Psoas muscle (tissue), 8 donors: ENCODE data around the gene AGPAT2. TPM values are rescaled to one million over a fixed set of nuclear protein-coding genes. Genes with fewer than 3 reads are reported as not detected.
A peak's percentile ranks its signal among the peaks of the same experiment; 100 is the strongest.

Experiments
- ATAC-seq, 4 donors: fragments of 200-7000 bp; cut with Tn5 transposase; one replicate each; pipeline ENCODE4 v1.9.1; 2020; ENCODE audit warnings: moderate library complexity in 3 of 4, mild to moderate bottlenecking in 2 of 4
- DNase-seq, 2 donors: peaks; one replicate each; pipeline ENCODE4 v3.0.0-alpha.2; 2020
- H3K27ac ChIP-seq: fragments of 200-600 bp; one replicate; pipeline ENCODE4 v1.8.0; 2022
- H3K27me3 ChIP-seq, 3 donors: fragments of 200-600 bp in 1 of 3; one replicate each; pipeline versions ENCODE4 v1.6.1 to v1.8.0; 2013 to 2022; ENCODE audit warnings: low read length in 2 of 3, mild to moderate bottlenecking in 2 of 3, moderate library complexity in 1 of 3; ENCODE audit not compliant: insufficient read depth in 3 of 3
- H3K36me3 ChIP-seq, 2 donors: fragments of 200-600 bp in 1 of 2; one replicate each; pipeline versions ENCODE4 v1.6.1 to v1.8.0; 2013 to 2022; ENCODE audit warnings: low read depth in 1 of 2, mild to moderate bottlenecking in 1 of 2, moderate library complexity in 1 of 2; ENCODE audit not compliant: insufficient read depth in 1 of 2
- H3K4me1 ChIP-seq: fragments of 200-600 bp; one replicate; pipeline ENCODE4 v1.8.0; 2022
- H3K4me3 ChIP-seq: fragments of 200-600 bp; one replicate; pipeline ENCODE4 v1.8.0; 2022; ENCODE audit warnings: mild to moderate bottlenecking
- H3K9me3 ChIP-seq: fragments of 200-600 bp; one replicate; pipeline ENCODE4 v1.8.0; 2022
- CTCF ChIP-seq: fragments of 200-600 bp; IDR thresholded peaks from one replicate; pipeline ENCODE4 v1.8.0; 2022; ENCODE audit warnings: antibody characterized with exemption
- WGBS, 3 donors: extraction: QIAGEN DNeasy Blood & Tissue Kit; methylation state at CpG; one replicate each; pipeline versions ENCODE4 v1.1.6 to v1.1.7; 2013; 5-methylcytosine and 5-hydroxymethylcytosine counted together
- intact Hi-C, 2 donors: fragments of 100-400 bp; cut with DNase I; formaldehyde crosslinking; loops; one replicate each; pipeline versions ENCODE4 v1.11.0 to v1.14.2; 2022
- polyA plus RNA-seq, 3 donors: library from polyadenylated mRNA; stranded (reverse); fragments of 200-250 nt; gene quantifications; one replicate each; pipeline ENCODE4 v1.2.3, GENCODE V29; 2013
- total RNA-seq, 4 donors: library from RNA; stranded (reverse); fragmentation: NEBNext Ultra II Directional in 2 of 4; extraction: Animal tissue kit (Norgen Biotek cat#: 25700) in 2 of 4; gene quantifications; one replicate each; pipeline versions ENCODE4 v1.2.1 to v1.2.4, GENCODE V29; 2021 to 2023
- donor health status: healthy with polysubstance abuse.
- donor health status: DM: no; HTN: no; CAD: no; lungs with moderate emphysema.
- donor health status: Bipolar disorder and iron deficiency.
- donor health status: healthy.
- donor health status: DM: yes; HTN: yes; CAD: no.
- donor health status: DM: no; HTN: no; CAD: no.
- donor health status: DM: no; HTN: no; CAD: no.
- donor health status: DM: yes; HTN: yes; CAD: no.

AGPAT2 gene
- total and polyA plus RNA-seq, 7 donors: 15.5 to 66.5 (median 41.6) TPM

DNA sequence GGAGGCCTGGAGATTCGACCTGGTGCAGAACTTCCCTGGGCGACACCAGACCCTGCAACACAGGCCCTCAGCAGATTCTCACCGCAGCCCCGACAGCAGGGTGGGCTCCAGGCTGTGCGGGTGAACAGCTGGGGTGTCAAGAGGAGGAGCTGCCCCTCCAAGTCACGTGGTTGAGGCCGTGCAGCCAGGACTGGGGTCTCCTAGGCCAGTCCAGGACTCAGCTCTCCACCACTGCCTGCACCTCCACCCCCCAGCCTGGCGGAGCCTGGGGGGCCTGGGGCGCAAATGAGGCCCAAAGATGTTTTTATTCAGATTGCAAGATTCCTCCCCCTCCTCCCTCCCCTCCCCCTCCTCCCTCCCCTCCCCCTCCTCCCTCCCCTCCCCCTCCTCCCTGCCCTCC, 9.2 kb upstream of the AGPAT2 start:
- no peak overlapping the region for H3K27ac ChIP-seq
- no peaks in the 10 kb centered on the region for H3K9me3 ChIP-seq
- ATAC-seq (no peak), DNase-seq (no peak)
- peaks cover 10% of the 10 kb centered on the region for H3K4me1 ChIP-seq
- no peak for TF ChIP-seq CTCF
- WGBS, 3 donors: 48 to 67% (median 60%) methylated on average over 8 to 9 of the region's 9 CpGs
- no peak overlapping the region for H3K4me3 ChIP-seq
- peaks cover 0 to 36% (median 7%) of the 10 kb centered on the region in 3 donors for H3K27me3 ChIP-seq
- intact Hi-C loops: no loop called here
- no peaks in the 10 kb centered on the region for H3K36me3 ChIP-seq

GRCh38 chr9:136695955-136696354, 8.7 kb upstream of the AGPAT2 start:
- ATAC-seq (peak in 1 of 4 donors; percentile 39), DNase-seq (no peak)
- Histone ChIP-seq H3K9me3 (no peaks in the 10 kb centered on the region), H3K27me3 (peaks cover 0 to 30% (median 5%) of the 10 kb centered on the region in 3 donors), H3K27ac (no peak overlapping the region), H3K4me1 (peaks cover 14% of the 10 kb centered on the region), H3K4me3 (no peak overlapping the region), H3K36me3 (no peaks in the 10 kb centered on the region)
- no peak for TF ChIP-seq CTCF
- 28 to 44% (median 35%) methylated on average over 21 to 23 of the region's 23 CpGs for WGBS, 3 donors
- intact Hi-C loops: no loop called here

DNA sequence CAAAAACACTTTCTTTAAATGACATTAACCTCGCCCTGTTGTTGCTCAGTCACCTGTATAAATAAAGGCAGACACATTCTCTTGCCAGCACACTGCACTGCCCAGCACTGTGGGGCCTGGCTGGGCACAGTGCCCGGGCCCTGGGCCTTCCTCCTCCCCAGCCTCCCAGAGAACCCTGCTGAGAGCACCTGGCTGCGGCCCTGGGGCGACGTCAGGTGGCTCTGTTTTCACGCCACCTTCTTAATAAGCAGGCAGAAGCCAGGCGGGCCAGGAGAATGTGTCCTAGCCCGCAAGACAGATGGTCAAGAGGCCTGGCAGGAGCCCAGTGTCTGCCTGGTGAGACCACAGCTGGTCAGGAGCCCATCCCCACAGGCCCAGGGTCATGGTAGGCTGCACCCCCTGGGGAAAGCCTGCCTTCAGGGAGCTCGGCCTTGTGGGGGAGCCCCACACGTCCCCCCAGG, 8.2 kb upstream of the AGPAT2 start:
- Histone ChIP-seq H3K4me3 (no peak overlapping the region), H3K9me3 (no peaks in the 10 kb centered on the region), H3K36me3 (no peaks in the 10 kb centered on the region), H3K4me1 (peaks cover 17% of the 10 kb centered on the region), H3K27ac (no peak overlapping the region), H3K27me3 (peaks cover 0 to 25% (median 5%) of the 10 kb centered on the region in 3 donors)
- DNase-seq (no peak), ATAC-seq (peak in 1 of 4 donors; percentile 14)
- intact Hi-C loops: no loop called here
- no peak for TF ChIP-seq CTCF
- 38 to 58% (median 40%) methylated on average over 9 to 10 of the region's 10 CpGs for WGBS, 3 donors

DNA sequence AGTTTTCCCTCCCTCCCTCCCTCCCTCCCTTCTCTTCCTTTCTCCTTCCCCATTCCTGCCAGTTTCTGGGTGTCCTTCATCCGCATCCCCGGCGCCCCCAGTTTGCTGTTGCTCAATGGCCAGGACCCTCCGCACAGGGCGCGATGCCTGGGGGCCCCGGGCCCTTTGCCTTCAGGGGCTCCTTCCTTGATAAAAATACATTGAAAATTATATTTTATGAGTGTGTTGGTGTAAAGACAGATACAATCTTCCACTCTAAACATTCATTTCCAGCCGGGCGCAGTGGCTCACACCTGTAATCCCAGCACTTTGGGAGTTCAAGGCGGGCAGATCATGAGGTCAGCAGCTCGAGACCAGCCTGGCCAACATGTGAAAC, 7.6 kb upstream of the AGPAT2 start:
- Histone ChIP-seq H3K27ac (no peak overlapping the region), H3K27me3 (peaks cover 0 to 19% (median 5%) of the 10 kb centered on the region in 3 donors), H3K36me3 (no peaks in the 10 kb centered on the region), H3K4me1 (peaks cover 23% of the 10 kb centered on the region), H3K9me3 (no peaks in the 10 kb centered on the region), H3K4me3 (no peak overlapping the region)
- intact Hi-C loops: loop anchor here (5.0 kb wide), 3 partner anchors 48 to 208 kb away; no protein-coding TSS in a partner anchor
- WGBS, 3 donors: 84 to 90% (median 86%) methylated on average over 10 to 11 of the region's 11 CpGs
- no peak for TF ChIP-seq CTCF
- no peak for DNase-seq
- ATAC-seq: no peak
